Ramos (cell line): Measurements from ENCODE around the gene IFT88.

Source experiments
- in situ Hi-C: fragments of 300-500 bp; cut with MboI; formaldehyde crosslinking; loops from one replicate; pipeline ENCODE4 v1.14.3; 2022; ENCODE audit warnings: low sequenced_read_pairs; ENCODE audit not compliant: unreplicated experiment

Gene IFT88

DNA sequence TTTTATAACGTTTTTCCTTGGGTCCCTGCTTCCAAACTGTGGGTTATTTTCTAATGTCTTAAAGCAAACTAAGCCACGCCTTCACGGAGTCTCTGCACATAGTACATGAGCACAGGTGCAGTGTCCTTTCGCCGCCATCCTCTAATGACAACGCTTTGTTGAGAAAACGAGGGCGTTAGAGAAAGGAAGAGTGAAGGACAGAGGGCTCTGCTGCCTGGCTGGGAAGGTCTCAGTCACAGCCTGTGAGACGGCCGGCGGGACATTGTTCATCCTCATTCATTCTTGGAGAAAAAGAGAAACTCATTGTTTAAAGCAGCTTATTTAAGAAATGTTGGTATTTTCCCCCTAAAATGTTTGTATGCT, 146.0 kb downstream of the IFT88 start:
- in situ Hi-C loops: no loop called here

DNA sequence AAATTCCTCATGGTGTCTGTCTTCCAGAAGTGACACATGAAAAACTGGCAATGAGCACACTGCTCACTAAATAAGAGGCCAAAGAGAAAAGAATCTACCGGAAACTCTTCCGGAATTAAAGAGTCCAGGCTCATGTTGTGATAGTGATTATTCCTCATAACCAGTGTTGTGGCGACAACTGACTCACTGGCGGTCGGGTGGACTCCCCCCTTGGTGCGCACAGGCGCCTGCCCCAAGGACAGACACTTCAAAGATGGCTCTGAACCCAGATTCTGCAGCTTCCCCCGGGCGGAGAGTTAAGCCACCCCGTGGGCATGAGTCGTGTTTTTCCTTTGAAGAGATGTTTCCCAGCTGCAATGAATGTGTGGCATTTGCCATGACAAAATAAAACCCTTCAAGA, 146.8 kb downstream of the IFT88 start:
- in situ Hi-C loops: no loop called here

- in situ Hi-C loops: no loop called here
Measured at GRCh38 chr13:20714161-20714560, 147.2 kb downstream of the IFT88 start.

- in situ Hi-C loops: no loop called here
Measured at GRCh38 chr13:20714563-20715329, 147.8 kb downstream of the IFT88 start.

DNA sequence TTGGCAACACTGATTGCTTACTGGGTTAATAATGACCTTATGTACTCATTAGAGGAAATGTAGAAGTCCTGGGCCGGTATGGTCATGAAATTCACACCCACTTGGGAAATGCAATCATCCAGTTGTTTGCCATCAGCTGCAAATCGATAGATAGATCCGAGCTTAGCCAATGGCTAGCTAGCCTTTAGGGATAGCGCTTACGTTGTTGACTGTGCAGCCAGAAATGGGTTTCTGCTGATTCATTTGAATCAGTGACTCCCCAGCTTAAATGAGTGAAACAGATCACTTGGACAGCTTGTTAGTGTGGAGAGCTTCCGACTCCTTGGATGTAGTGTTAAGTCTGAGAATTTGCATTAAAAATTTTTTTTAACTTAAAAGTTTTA, 148.4 kb downstream of the IFT88 start:
- in situ Hi-C loops: no loop called here

GRCh38 chr13:20716951-20717350, 150.0 kb downstream of the IFT88 start:
- in situ Hi-C loops: no loop called here

- in situ Hi-C loops: no loop called here
Measured at GRCh38 chr13:20717581-20718542, 150.9 kb downstream of the IFT88 start.

DNA sequence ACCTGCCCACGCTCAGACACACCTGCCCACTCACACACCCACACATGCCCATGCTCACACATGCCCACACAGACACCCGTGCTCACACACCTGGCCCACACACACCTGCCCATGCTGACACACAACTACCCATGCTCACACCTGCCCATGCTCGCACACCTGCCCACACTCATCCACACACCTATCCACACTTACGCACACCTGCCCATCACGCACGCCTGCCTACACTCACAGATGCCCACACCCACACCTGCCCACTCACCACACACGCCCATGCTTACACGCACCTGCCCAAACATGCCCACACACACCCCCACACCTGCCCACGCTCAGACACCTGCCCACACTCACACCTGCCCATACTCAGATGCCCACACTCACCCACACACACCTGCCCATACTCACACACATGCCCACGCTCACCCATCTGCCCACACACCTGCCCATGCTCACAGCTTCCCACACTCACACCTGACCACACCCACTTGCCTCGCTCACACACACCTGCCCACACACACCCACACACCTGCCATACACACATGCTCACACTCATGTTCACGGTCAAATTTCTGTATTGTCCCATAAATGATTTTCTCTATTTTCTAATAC, 152.1 kb downstream of the IFT88 start:
- in situ Hi-C loops: no loop called here

- in situ Hi-C loops: no loop called here
Measured at GRCh38 chr13:20719783-20720182, 152.8 kb downstream of the IFT88 start.

GRCh38 chr13:20720499-20720898, 153.5 kb downstream of the IFT88 start:
- in situ Hi-C loops: no loop called here

DNA sequence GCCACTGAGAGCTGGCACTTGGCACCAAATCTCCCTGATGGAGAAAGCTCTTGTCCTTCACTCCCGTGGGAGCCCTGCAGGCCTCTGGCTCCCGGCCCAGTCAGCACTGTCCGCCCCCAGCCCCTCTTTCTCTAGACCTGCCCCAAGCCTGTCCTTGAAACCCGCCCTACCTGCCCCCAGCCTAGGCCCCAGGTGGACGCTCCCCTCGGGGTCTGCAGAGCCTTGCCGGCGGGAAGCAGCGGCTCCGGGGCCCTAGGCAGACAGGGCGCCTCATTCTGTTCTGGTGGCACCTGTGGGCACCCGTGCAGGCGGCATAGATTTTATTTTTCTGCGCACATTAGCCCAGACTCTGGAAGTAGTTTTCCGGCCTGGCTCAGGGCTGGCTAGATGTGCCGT, 154.1 kb downstream of the IFT88 start:
- in situ Hi-C loops: no loop called here

DNA sequence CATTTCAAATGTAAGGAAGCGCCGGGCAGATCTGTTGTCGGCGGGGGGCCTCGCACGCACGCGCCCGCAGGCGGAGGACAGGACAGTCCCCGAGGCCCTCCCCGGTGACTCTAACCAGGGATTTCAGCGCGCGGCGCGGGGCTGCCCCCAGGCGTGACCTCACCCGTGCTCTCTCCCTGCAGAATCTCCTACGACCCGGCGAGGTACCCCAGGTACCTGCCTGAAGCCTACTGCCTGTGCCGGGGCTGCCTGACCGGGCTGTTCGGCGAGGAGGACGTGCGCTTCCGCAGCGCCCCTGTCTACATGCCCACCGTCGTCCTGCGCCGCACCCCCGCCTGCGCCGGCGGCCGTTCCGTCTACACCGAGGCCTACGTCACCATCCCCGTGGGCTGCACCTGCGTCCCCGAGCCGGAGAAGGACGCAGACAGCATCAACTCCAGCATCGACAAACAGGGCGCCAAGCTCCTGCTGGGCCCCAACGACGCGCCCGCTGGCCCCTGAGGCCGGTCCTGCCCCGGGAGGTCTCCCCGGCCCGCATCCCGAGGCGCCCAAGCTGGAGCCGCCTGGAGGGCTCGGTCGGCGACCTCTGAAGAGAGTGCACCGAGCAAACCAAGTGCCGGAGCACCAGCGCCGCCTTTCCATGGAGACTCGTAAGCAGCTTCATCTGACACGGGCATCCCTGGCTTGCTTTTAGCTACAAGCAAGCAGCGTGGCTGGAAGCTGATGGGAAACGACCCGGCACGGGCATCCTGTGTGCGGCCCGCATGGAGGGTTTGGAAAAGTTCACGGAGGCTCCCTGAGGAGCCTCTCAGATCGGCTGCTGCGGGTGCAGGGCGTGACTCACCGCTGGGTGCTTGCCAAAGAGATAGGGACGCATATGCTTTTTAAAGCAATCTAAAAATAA, 154.7 kb downstream of the IFT88 start:
- in situ Hi-C loops: no loop called here

DNA sequence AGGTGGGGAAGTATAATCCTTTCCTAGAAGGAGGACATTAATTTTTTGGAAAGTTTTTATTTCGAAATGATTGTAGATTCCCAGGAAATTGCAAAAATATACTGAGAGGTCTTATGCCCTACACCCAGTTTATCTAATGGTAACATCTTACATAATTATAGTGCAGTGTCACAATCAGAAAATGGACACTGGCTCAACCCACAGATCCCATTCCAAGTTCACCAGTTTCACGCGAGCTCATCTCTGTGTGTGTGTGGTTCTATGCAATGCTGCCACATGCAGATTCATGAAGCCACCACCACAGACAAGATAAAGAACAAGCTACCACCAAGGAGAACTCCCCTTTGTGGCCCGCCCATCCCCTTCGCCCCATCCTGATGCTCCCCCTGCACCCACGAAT, 160.9 kb downstream of the IFT88 start:
- in situ Hi-C loops: no loop called here

DNA sequence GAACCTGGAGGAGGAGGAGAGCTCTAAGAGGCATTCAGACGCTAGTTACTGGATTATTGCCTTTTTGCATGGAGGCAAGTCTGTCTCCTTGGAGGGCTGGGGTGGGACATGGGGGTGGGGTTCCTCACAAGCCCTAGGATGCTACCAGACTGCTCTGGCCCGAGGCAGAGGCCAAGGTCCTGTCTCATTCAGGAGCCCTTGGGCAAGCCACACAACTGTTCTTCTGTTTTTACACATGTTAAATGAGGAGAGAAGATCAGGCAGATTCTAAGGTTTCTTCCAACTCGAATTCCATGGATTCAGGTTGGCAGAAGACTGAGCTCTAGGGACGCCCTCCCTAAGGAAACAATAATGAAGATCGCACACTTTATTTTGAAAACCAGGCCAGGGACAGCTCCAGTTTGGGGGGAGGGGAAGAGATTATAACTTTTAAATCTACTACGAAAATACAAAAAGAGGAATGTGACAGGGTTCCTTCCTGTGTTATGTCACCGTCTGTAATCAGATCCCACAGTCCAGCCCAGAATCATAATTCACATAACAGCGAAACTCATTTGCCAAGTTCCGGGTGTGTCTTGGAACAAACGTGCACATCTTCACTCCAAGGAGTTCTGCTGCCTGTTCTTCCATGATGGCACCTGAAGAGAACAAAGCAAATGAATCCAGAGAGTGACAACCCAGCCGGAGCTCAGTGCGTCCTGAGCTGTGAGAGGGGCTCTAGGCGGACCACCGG, 161.8 kb downstream of the IFT88 start:
- in situ Hi-C loops: no loop called here

- in situ Hi-C loops: no loop called here
Measured at GRCh38 chr13:20729633-20730585, 163.0 kb downstream of the IFT88 start.

DNA sequence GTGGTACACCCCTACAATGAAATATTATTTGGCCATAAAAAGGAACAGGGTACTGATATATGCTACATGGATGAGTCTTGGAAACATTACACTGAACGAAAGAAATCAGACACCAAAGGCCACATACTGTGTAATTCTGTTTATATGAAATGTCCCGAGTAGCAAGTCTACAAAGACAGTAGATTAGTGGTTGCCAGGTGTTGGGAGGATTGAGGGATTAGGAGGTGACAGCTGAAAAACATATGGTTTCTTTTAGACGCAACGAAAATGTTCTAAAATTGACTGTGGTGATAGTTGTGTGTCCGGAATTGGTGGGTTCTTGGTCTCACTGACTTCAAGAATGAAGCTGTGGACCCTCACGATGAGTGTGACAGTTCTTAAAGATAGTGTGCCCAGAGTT, 171.7 kb downstream of the IFT88 start:
- in situ Hi-C loops: no loop called here

DNA sequence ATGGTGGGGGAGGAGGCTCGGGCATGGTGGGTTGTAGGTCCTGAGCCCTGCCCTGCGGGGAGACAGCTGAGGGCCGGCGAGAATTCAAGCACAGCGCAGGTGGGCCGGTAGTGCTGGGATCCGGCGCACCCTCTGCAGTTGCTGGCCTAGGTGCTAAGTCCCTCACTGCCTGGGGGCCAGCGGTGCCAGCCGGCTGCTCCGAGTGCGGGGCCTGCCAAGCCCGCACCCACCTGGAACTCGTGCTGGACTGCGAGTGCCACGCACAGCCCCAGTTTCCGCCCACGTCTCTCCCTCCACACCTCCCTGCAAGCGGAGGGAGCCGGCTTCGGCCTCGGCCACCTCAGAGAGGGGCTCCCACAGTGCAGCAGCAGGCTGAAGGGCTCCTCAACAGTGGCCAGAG, 173.1 kb downstream of the IFT88 start:
- in situ Hi-C loops: no loop called here
